CD4-positive, alpha-beta T cell treated with Interleukin-6 for 4 hours (primary cell): ENCODE data around the gene MOV10L1.
A peak's percentile ranks its signal among the peaks of the same experiment; 100 is the strongest.
"Not testable (repeated sequence)": the region's sequence is repeated elsewhere in the genome, so short reads cannot be mapped to it uniquely, and the experiment has no call there.

ENCODE experiments used
- DNase-seq: peaks from one replicate; pipeline ENCODE4 v3.0.0-alpha.2; 2020; ENCODE audit warnings: mixed read lengths

The MOV10L1 gene

DNA sequence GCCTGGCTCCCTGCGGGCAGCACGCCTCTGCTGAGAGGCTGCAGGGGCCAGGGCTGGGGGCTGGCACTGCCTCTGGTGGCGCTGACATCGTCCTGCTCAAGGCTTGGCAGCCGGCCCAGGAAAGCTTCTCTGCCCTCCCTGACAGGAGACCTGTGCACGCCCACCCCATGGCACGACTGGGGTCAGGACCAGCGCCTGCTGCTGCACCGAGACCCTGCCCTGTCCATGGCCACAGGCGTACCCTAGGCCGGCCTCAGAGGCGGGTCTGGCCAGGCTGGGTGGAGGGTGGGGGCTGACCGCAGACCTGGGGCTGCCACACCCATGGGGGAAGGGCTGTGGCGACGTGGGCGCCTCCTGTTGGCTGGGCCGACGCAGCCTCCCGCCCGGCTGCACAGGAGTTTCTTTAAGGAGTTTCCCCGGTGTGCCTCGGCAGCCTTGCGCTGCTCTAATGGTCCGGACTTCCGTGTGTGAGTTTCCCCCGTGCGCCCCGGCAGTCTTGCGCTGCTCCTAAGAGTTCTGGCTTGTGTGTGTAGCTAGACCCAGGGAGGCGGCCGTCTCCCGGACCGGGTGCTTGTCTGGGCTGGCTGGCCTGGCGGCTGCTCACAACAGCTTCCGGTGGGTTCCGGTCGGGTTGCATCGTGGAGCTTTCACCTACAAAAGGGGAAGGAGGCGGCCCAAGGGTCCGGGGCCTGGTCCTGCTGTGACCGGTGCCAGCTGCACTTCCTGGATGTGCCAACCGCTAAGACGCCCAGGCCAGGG, 100.6 kb downstream of the MOV10L1 start:
- peak; percentile 85 for DNase-seq

DNA sequence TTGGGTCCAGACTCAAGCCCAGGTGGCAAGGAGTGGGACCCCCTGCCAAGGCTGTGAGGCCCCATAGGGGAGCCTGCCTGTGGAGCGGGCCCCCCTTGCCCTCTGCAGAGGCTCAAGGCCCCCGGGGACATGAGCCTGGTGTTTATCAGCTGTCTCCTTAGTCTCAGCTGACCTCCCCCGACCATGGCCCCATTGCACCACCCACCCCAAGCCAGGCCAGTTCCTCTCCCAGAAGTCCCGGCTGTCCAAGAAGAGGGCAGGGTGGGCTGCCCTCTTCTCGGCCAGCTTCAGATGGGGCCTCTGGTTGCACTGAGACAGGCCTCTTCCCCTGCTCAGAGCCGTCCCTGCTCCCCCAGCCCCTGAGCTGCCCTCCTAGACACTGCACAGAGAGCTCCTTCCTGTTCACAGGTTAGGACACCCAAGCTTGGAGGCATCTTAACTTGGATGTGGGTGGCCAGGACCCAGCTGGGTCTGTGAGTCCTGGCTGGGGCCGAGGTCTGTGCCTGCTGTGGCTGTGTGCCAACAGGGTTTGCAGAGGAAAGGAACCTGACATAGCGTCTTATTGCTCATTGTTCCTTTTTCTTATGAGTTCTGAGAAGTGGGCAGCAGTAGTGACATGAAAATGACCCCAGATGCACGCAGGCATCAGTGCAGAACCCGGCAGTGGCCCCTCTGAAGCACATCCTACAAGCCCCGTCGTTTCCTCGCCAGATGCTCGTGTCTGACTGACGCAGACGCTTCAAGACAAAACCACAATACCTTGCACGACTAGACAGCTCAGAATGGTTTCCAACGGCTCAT, 101.3 kb downstream of the MOV10L1 start:
- DNase-seq = peak; percentile 85

DNA sequence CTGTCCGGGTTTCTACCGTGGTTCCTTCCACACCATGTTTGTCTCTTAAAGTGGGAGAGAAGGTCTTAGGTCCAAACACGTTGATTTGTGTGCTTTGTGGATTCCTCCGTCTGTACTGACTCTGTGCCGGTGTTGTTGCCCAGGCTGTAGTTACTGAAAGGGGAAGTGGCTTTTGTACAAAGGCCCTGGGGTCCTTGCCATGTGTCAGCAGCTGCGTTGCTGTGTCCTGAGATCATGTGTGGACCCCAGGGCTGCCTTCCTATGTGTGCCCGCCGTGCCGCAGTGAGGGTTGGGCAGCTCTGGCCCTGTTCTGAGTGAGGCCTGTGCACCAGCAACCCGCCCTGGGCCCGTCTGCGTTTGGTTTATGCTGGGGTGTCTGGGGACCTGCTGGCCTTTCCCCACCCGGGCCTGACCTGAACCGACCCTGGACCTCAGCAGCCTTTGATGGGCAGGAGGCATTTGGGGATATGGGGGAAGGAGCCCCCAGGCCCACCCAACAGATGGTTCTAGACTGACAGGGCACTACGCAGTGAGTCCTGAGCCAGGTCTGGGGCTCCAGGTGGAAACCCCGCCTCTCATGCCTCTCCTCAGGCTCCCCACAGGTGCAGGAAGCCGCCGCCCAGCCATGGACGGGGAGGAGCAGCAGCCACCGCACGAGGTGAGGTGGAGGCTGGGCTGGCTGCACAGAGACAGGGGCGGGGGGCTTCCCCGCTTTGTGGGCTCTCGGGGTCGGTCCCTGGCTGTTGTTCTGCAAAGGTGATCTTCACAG, 102.8 kb downstream of the MOV10L1 start:
- DNase-seq = peak; percentile 82

DNA sequence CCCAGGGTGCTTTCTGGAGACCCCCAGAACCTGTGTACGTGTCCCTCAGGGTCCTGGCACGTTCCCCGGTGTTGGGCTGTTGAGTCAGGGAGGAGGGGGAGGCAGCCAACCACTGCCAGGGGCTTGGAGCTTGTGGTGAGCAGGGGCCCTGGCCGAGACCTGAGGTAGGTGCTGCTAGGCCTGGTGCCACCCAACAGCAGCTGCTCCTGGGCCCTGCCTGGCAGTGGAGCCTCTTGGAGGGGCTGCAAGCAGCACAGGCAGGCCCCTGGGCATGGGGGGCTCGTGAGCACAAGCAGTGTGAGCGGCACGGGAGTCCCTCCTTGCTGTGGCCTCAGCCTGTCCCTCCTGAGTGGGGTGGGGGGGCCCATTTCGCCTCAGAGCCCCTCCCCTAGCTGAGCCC, 103.8 kb downstream of the MOV10L1 start:
- no peak for DNase-seq

DNA sequence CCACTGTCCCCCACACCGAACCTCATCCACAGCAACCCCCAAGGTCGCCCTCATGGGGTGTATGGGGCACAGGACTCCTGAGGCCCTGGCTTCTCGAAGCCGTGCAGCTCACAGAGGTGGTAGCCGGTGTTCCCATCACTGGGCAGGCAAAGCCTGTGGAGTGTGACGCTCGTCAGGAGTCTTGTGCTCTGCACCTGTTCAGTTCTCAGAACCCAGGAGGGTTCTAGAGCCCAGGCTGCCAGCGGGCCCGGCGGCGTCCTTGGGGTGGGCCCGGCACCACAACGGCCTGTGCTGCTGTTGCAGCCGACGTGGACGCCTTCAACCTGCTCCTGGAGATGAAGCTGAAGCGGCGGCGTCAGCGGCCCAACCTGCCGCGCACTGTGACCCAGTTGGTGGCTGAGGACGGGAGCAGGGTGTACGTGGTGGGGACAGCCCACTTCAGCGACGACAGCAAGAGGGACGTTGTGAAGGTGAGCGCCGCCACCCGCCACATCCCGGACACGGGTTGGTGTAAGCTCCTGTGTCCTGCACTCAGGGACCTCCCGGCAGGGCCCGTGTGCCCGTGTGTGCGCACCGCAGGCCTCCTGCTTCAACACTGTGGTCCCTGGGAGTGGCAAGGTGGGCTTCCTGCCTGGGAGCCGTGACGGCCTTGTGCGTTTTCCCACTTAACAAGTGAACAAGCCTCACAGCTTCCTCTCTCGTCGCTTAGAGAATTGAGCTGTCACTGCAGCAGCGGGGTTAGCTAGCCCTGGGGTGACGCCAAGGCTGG, 104.4 kb downstream of the MOV10L1 start:
- DNase-seq = no peak

DNA sequence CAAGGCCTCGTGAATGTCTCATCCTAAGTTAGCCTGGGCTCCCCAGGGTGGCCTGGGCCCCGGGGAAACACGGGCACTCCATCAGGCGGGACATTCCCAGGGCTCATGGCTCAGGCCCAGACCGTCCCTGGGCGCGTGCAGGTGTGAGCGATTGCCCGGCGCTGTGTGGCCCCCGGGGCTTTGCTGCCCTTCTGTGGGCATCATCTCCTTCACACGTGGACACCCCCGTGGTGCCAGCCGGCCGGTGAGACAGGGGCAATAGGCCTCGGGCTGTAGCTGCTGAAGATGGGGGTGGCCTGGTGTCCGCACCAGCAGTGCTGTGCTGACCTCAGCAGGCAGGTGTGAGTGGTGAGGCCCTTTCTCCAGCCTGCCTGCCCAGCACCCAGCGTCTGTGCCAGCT, 106.5 kb downstream of the MOV10L1 start:
- no peak for DNase-seq

DNA sequence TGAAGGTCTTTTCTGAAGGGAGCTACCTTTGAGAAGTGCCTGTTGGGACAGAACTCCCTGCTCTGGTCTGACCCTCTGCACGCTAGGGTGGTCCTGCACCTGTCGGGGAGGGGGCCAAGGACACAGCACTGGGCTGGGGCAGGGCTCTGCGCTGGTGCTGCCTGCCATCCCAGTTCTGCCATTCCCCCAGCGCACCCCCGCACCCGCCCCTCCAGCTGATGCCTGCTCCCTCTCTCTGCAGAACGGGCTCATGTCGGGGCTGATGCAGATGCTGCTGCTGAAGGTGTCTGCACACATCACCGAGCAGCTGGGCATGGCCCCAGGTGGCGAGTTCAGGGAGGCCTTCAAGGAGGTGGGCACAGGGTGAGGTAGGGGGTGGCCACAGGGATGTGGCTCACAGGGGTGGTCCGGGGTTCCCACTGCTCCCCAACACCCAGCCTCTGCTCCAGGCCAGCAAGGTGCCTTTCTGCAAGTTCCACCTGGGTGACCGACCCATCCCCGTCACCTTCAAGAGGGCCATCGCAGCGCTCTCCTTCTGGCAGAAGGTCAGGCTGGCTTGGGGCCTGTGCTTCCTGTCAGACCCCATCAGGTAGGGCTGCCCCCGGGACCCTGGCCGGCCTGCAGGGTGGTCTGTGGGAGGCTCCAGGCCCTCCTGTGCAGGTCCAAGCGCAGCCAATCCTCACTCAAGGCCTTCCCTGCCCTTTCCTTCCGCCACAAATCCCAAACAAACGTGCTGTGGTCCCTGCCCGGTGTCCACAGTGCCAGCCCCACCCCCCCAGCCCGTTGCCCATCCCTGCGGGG, 107.4 kb downstream of the MOV10L1 start:
- DNase-seq = no peak

DNA sequence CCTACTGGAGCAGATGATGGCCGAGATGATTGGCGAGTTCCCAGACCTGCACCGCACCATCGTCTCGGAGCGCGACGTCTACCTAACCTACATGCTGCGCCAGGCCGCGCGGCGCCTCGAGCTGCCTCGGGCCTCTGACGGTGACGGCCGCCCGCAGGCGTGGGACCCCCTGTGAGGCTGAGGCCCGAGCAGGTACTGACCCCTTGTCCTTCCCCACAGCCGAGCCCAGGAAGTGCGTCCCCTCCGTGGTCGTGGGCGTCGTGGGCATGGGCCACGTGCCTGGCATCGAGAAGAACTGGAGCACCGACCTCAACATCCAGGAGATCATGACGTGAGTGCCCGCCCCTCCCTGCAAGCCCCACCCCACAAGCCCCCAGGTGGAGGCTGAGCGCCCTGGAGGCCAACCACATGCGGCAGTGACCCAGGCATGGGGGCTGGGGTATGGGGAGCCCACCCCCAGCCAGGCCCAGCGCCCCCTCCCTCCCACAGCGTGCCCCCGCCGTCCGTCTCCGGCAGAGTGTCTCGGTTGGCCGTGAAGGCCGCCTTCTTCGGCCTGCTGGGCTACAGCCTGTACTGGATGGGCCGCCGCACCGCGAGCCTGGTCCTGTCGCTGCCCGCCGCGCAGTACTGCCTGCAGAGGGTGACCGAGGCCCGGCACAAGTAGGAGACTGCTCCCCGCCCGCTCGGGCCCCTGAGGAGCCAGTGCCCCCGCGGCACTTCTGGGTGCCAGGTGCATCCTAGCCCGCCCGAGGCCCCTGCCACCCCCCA, 108.2 kb downstream of the MOV10L1 start:
- DNase-seq = no peak

DNA sequence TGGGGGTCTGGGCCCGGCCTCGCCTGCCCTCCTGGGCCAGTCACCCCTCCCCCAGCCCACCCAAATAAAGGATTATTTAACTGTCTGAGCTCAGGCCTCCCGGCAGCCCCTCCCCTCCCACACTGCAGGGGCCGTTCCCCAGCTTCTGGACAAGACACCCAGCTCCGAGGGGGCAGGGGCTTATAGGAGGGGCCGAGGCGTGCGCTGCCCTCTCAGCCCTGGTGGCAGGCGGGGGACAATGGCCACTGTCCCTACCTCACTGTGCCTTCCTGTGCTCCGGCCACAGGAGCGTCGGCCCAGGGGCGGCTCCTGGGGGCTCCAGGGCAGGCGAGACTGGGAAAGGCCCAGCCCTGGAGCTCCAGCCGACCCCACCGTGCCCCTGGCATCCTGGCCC, 108.8 kb downstream of the MOV10L1 start:
- no peak for DNase-seq

DNA sequence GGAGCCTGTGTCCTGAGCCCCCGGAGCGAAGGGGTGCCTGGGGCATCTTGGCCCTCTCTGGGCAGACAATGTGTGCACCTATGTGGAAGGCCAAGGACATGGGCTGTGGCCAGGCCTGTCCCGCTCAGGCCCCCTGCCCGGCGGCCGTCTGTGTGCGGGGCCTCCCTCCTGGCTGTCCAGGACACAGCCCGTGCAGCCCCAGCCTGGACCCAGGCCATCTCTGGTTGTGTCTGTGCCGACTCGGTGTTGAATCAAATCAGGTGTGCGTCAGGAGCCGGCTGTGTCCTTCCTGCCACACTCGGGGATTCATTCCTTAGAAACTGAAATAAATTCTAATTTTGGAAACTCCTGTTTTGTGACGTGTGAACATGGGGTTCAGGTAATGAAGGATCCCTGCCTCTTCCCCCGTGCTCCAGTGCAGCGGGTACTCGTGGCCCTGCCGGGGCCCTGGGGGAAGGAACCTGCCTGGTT, 109.5 kb downstream of the MOV10L1 start:
- DNase-seq = no peak

DNA sequence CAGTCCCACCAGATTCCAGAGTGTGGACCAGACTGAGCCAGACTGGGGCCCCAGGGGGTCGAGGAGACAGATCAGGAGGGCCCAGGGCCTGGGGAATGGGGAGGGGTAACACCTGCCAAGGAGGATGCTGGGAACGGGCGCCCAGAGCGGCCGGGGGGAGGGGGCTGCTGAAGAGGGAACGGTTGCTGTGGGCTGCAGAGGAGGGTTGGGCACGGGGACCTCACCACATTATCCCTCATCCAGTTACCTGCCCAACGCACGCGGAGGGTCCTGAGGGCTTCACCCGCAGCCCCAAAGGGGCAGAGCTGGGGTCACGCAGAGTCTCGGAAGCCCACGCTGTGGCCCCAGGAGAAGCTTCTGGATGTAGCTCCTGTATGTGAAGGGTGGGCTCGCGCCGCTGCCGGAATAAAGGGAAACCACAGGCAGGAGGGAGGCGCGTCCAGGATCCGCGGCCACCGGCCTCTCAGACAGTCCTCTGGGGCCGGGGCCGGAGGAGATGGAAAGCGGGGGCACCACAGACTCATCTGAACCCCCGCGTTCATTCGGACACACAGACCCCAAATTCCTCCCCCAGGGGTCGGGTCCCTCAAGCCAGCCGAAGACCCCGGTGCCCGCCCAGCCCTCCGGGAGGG, 110.1 kb downstream of the MOV10L1 start:
- DNase-seq = peak; percentile 23

DNA sequence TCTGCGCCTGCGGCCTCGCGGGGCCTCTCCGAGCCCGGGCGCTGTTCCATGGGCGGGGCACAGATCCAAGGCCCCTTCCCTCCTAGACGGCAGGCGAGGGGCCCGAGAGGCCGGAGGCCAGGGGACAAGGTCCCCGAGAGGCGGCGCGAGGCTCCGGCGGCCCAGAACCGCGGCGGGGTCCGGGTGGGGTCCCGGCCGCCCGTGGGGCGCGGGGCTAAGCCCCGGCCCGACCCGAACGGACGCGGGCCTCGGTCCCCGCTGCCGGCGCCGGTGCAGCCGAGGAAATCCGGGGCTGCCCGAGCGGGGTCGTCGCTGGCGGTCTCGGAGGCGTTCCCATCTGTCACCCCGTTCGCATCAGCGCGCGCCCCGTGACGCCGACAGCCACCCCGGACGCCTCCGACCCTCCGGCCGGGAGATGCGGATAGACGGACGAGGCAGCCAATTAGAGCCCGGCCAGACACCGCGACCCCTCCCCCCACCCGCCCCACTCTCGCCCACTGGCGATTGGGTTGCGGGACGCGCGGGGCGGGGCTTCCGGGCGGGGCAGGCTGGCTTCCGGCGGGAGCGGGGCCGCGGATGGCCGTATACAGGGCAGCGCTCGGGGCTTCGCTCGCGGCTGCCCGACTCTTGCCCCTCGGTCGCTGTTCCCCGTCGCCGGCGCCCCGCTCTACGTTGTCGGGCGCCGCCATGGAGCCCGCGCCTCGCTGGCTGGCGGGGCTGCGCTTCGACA, 110.8 kb downstream of the MOV10L1 start, which contains the start of gene SELENOO:
TSS of gene SELENOO (plus strand) at position 551 of the 730 bp plus-strand sequence. CDS start at position 577, 26 bp downstream.
- peak; percentile 97 for DNase-seq

DNA sequence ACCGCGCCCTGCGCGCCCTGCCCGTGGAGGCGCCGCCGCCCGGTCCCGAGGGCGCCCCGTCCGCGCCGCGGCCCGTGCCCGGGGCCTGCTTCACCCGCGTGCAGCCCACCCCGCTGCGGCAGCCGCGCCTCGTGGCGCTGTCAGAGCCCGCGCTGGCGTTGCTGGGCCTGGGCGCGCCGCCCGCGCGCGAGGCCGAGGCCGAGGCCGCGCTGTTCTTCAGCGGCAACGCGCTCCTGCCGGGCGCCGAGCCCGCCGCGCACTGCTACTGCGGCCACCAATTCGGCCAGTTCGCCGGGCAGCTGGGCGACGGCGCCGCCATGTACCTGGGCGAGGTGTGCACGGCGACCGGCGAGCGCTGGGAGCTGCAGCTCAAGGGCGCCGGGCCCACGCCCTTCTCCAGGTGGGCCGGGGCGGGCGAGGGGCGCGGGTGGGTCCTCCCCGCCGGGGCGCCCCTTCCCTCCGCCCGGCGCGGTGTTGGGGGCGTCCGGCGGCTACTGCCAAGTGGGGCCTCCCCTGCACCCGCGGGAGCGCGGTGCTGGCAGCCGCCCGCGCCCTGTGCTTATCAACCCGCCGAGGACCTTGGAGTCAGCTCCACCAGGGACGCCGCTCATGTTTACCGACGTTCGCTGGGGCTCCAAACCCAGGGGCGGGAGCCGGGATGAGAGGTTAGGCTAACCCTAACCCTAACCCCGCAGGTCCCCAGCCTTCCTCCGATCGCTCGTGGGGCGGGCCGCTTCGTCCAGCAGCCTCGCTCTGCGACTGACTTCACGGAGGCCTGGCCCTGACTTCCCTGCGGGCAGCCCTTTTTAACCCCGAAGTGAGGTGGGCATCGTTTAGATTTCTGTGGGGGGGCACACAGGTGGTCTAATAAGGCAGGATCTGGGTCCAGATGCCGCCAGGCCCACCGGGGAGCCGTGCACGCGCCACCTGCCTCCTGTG, 111.7 kb downstream of the MOV10L1 start:
- DNase-seq = no peak

DNA sequence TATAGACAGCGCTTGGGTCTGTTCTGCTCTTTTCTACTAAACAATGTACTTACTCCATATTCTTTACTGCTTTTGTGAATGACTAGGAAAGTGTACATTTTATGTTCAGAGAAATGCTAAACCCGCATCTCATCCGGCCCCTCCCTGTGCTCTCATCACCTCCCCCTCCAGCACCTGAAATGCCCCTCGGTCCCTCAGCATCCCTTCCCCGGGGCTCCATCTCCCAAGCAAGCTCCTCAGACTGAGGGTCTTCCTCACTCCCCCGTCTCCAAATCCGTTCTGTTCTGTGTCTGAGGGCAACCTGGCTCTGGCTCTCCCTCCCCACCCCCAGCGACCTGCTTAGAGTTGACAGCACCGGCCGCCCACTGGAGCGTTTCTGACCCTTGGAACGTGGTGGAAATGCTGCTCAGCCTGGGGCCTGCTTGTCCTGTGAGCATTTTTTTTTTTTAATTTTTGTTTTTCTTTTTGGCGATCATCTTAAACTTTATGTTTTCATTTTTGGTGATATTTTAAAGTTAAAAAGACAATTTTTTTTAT, 112.4 kb downstream of the MOV10L1 start:
- DNase-seq = no peak

DNA sequence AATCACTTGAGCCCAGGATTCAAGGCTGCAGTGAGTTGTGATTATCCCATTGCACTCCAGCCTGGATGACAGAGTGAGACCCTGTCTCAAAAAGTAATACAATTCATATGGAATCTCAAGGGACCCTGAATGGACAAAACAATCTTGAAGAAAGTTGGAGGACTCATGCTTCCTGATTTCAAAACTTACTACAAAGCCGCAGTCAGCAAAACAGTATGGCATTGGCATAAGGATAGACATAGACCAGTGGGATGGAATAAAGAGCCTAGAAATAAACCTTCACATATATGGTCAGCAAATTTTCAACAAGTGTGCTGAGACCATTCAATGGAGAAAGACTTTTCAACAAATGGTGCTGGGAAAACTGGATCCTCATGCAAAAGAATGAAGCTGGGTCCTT, 113.5 kb downstream of the MOV10L1 start:
- DNase-seq = no peak

DNA sequence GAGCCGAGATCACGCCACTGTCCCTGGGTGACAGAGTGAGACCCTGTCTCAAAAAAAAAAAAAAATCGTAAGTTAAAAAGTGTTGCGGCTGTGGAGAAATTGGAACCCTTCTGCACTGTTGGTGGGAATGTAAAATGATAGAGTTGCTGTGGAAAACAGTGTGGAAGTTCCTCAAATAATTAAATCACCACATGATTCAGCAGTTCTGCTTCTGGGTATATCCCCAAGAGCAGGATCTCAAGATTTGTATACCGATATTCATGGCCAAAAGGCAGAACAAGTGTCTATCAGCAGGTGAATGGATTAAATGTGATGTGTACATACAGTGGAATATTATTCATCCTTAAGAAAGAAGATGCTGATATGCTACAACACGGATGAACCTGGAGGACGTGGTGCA, 114.8 kb downstream of the MOV10L1 start:
- no peak for DNase-seq

DNA sequence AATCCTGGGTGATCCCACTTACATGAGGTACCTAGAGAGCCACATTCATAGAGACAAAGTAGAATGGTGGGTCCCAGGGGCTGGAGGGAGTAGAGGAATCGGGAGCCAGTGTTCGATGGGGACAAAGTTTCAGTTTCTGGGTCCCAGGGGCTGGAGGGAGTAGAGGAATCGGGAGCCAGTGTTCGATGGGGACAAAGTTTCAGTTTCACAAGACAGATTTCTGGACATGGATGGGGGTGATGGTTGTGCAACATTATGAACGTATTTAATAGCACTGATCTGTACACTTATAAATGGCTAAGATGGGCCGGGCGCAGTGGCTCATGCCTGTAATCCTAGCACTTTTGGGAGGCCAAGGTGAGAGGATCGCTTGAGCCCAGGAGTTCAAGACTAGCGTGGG, 115.2 kb downstream of the MOV10L1 start:
- not testable (repeated sequence) for DNase-seq
